Measurements from ENCODE around the gene PSMC5.

GRCh38 chr17:63833026-63833740 lies 6.0 kb downstream of the PSMC5 start:
- TF ChIP-seq, protein P1, sequence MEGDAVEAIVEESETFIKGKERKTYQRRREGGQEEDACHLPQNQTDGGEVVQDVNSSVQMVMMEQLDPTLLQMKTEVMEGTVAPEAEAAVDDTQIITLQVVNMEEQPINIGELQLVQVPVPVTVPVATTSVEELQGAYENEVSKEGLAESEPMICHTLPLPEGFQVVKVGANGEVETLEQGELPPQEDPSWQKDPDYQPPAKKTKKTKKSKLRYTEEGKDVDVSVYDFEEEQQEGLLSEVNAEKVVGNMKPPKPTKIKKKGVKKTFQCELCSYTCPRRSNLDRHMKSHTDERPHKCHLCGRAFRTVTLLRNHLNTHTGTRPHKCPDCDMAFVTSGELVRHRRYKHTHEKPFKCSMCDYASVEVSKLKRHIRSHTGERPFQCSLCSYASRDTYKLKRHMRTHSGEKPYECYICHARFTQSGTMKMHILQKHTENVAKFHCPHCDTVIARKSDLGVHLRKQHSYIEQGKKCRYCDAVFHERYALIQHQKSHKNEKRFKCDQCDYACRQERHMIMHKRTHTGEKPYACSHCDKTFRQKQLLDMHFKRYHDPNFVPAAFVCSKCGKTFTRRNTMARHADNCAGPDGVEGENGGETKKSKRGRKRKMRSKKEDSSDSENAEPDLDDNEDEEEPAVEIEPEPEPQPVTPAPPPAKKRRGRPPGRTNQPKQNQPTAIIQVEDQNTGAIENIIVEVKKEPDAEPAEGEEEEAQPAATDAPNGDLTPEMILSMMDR (IDR thresholded peaks at IDR 0.05; ENCODE audit: insufficient read depth, low read depth, low read length), result no peak
- TF ChIP-seq EZH2 (IDR thresholded peaks at IDR 0.05; ENCODE audit: insufficient read depth, low read length), result no peak
